NCI-H510A (cell line): Measurements from ENCODE around the gene ARMC6.
"Not testable (repeated sequence)": the region's sequence is repeated elsewhere in the genome, so short reads cannot be mapped to it uniquely, and the experiment has no call there.

Experiments
- DNase-seq: peaks from one replicate; lab custom pipeline; 2025; lab: John Stamatoyannopoulos, UW

ARMC6 gene

DNA sequence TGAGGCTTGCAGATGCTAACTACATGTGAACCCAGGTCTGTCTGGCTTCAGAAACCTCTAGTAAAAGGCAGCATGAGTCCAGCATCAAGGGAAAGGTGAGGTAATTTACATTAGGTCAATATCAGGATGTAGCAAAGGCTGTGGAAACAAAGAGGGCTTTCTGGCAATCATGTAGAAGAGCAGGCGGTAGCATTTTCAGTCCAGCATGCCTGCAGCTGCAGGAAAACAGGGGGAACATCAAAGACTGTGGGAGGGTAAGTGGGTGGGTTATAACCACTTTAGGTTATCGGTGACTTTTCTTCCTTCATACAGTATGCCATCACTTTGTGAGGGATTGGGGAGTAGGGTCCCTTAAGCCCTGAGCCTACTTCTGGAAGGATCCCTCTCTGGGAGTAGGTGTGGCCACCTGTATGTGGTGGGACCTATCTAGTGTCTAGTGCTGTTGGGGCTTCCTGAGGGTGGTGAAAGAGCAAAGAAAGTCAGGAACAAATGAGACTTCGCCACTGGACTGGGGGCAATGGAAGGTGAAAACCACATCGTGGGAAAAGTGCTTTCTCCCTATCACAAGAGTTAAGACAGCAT, 10.9 kb upstream of the ARMC6 start:
- DNase-seq: no peak

DNA sequence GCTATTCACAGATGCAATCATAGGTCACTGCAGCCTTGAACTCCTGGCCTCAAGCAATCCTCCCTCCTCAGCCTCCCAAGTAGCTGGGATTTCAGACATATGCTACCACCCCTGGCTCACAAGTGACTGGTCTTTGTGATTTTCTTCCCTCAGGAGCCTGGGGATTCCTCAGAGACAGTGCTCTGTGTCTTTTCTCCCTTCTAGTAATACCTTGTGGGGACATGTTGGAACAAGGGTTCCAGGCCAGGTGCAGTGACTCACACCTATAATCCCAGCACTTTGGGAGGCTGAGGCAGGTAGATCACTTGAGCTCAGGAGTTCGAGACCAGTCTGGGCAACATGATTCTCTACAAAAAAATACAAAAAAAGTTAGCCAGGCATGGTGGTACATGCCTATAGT, 10.0 kb upstream of the ARMC6 start:
- not testable (repeated sequence) for DNase-seq

GRCh38 chr19:19025861-19026260, 7.5 kb upstream of the ARMC6 start:
- DNase-seq: no peak

DNA sequence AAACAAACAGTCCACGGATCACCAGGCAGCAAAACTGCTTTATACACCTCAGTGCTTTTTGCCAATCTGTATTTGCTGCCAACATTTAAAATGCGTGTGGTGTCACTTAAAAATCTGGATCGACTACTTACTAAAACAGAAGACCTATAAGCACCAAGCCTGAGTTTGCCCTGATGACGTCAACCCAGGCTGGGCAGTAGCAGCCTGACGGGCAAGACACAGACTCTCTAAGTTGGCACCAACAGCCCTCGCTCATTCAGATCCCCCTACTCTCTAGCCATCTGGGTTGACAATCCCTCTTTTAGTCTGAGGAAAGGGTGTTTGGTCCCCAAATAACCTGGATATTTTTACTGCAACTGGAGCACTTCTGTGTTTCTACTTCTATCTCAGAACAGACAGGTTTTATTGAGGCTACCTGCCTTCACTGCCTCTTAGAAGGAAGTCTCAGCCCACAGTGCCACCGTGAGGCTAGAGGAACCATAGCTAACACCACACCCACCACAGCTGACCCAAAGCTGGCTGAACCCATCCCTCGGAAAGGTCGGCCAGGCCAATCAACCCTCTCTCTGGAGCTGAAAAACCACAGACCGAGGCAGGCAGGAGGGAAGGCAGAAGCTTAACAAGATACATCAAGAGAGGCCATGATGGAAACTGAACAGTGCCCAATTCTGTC, 7.0 kb upstream of the ARMC6 start:
- DNase-seq: no peak

- no peak for DNase-seq
Observed at GRCh38 chr19:19027228-19027627, 6.2 kb upstream of the ARMC6 start.

- no peak for DNase-seq
Observed at GRCh38 chr19:19028526-19028925, 4.9 kb upstream of the ARMC6 start.

DNA sequence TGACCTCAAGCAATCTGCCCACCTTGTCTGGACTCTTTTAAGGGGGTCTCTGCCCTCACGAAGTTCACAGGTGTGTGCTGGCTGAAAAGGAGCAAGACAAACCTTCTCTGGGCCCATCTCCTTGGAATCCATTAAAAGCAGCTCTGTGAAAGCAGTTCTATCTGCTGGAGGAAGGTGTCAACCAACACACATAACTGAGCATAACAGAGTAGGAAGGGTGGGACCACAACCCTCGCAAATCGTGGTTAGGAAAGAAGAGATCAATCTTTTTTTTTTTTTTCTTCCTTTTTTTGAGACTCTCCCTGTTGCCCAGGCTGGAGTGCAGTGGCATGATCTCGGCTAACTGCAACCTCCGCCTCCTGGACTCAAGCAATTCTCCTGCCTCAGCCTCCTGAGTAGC, 1.5 kb upstream of the ARMC6 start:
- no peak for DNase-seq

GRCh38 chr19:19032420-19033175, 805 bp upstream of the ARMC6 start:
- DNase-seq: peak; percentile 81

- no peak for DNase-seq
Observed at GRCh38 chr19:19033176-19033425, 302 bp upstream of the ARMC6 start.

GRCh38 chr19:19034204-19034624, 811 bp downstream of the ARMC6 start:
- peak; percentile 75 for DNase-seq

- no peak for DNase-seq
Observed at GRCh38 chr19:19039901-19040300, 6.5 kb downstream of the ARMC6 start.

DNA sequence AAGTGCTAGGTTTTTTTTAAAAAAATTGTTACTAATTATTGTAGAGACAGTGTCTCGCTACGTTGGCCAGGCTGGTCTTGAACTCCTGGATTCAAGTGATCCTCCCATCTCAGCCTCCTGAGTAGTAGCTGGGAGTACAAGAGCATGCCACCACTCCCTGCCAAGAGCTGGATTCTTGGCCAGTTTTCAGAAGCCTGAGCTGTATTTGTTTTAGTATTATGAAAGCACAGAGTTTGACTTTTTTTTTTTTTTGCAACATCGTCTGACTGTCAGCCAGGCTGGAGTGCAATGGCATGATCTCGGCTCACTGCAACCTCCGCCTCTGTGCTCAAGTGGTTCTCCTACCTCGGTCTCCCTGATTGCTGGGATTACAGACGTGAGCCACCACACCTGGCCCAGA, 7.0 kb downstream of the ARMC6 start:
- no peak for DNase-seq

GRCh38 chr19:19042732-19043280, 9.4 kb downstream of the ARMC6 start:
- no peak for DNase-seq

- DNase-seq: no peak
Observed at GRCh38 chr19:19043481-19043880, 10.1 kb downstream of the ARMC6 start.

DNA sequence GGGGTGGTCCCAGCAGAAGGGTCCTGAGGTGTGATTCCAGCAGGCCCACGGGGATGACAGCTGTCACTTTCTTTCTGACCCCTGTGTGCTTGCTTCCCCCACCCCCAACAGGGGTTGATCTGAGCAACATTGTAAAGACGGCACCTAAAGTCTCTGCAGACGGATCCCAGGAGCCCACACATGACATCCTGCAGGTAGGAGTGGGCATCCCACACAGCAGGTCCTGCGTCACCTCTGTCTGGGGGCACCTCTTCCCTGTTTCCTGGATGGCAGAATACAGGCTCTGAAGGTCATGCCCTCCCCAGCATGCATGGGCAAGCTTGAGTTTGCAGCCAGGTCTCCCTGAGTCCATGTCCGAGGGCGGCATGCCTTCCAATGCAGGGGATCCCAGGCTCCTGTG, 10.5 kb downstream of the ARMC6 start:
- no peak for DNase-seq

DNA sequence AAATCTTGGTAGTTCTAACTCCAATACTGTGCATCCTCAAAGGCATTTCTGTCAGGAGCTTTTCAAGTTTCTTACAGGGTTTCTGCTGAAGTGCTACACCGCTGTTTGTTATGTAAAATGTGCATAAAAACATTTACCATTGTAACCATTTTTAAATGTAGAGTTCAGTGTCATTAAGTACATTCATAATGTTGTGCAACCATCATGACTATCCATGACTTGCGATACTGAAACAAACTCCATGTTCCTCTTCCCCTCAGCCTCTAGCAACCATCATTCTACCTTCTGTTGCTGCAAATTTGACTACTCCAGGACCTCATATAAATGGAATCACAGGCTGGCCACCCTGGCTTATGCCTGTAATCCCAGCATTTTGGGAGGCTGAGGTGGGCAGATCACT, 16.0 kb downstream of the ARMC6 start:
- no peak for DNase-seq

DNA sequence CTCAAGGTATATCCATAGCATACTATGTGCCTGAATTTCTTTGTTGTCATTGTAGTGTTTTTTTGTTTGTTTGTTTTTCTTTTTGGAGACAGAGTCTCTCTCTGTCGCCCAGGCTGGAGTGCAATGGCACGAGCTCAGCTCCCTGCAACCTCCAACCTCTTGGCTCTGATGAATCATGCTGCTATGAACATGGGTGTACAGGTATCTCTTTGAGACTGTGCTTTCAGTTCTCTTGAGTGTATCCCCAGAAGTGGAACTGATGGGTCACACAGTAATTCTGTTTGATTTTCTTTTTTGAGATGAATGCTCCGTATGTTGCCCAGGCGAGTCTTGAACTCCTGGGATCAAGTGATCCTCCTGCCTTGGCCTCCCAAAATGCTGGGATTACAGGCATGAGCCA, 16.7 kb downstream of the ARMC6 start:
- no peak for DNase-seq

DNA sequence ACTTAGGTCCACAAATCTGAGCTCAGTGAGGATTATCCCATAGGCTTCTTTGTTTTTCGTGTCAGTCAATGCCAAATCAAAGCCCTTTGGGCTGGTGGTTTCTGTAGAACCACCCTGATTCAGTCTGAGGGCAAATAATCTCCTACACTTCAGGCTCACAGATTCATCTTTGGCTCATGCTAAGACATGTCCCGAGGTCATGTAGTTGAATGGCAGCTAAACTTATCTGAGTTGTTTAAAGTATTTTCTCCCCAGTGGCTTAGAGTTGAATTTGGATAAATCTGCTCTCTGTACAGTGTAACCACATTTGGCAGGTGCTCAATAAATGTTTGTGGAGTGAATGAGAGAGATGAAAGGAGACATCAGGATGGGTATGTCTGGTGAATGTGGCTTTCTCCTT, 17.3 kb downstream of the ARMC6 start:
- no peak for DNase-seq

GRCh38 chr19:19051478-19052213, 18.2 kb downstream of the ARMC6 start:
- DNase-seq: no peak

- DNase-seq: no peak
Observed at GRCh38 chr19:19052921-19053320, 19.5 kb downstream of the ARMC6 start.

GRCh38 chr19:19053508-19054314, 20.3 kb downstream of the ARMC6 start:
- DNase-seq: peak; percentile 36
